Fibroblast of peridontal ligament (primary cell): ENCODE results near the gene RTN1.
A peak's percentile ranks its signal among the peaks of the same experiment; 100 is the strongest.

ENCODE experiments used
- DNase-seq: peaks from one replicate; pipeline ENCODE4 v3.0.0-alpha.2; 2010; ENCODE audit errors: extremely low read depth

The RTN1 gene

DNA sequence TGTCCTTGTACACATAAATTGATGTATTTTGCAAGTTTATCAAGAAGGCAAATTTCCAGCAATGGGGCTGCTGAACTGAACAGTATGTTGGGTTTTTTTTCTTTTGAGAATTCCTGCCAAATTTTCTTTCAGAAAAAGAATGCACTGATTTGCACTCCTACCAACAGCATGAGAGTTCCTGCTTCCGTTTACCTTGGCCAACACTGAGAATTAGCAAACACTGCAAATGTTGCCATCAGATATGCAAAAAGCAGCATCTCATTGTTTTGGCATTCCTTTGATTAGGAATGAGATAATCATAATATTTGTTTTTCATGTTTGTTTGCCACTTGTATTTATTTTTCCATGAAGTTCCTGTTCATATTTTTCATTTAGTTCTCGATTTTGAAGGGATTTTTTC lies 82.4 kb downstream of the RTN1 start:
- DNase-seq: no peak

DNA sequence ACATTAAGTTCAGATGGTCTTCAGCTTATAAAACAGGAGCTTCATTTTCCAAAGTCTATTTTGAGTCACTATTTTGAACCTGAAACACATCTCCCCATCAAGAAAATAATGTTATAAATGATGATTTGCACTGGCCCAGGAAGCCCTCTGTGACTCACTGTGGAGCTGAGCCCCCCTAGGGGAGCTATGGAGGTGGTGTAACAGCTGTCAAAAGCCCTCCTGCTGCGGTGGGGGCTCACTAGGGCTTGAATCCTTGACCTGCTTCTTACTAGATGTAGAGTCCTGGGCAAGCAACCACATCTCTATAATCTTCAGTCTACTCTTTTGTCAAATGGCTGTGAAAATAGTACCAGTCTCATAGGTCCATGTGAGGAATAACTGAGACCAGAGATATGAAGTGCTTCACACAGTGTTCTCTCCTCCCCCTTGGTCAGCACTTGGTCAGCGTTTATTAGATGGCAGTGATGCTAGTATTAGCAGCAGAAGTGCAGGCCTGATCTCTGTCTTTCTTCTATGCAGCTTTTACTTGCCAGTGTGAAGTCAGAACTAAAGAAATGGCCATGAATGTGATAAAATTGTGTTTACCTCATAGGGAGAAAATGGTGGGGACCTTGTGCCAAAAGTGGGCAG lies 83.4 kb downstream of the RTN1 start:
- DNase-seq: no peak

DNA sequence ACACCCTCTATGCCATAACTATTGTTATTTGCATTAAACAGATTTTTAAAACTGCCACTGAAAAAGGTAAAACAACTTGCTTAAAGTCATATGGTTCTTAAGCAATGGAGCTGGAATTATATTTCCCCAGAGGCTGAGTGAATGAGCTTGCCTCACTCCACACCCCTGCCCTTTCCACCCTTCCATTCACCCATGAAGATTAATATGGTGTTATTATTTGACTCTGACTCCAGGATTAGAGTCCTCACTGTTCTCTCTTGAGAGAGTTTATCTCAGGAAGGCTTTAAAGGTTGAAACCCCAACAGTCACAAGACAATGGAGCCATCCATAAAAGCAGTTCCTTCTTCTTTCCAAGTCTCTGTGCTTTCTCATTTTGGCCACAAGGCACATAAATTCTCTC lies 84.9 kb downstream of the RTN1 start:
- DNase-seq: no peak

DNA sequence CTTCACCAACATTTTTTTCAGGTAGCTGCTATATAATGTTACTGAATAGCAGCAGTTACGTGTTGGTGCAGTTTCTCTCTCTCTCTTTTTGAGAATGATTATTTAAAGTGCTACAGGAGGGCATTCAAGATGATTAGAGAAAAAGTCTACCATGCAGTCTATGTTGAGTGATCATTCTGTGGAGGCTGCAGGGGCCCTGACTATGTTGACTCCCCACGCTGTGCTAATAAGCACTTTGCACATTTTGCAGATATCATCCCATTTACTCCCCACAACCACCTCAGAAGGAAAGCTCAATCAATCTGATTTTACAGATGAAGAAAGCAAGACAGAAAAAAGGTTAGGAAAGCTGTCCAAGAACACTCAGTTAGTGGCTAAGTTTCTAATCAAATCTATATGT lies 87.8 kb downstream of the RTN1 start:
- no peak for DNase-seq

DNA sequence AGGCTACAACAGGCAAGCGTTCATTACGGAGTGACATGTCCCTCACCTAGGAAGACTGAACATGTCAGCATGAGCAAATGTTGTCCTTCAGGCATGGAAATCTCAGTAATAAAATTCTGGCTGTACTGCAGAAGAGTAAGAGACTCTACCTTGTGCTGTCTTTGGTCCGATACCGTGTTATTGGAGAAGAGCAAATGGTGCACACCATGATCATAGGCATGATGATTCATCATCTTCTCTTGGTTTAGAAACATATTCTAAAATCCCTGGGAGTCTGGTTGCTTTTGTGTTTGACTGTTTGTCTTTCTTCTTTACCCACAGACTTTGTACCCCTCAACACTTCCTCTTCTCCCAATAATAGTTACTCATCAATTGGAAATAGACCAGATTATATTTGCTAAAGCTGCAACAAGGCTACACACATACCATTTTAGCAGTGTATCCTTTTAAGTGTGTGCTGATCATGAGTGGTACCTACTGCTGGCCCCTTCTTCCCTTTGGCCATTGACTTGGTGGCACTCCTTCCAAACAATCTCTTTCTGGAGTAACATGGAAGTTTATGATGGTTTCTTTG lies 93.5 kb downstream of the RTN1 start:
- no peak for DNase-seq

DNA sequence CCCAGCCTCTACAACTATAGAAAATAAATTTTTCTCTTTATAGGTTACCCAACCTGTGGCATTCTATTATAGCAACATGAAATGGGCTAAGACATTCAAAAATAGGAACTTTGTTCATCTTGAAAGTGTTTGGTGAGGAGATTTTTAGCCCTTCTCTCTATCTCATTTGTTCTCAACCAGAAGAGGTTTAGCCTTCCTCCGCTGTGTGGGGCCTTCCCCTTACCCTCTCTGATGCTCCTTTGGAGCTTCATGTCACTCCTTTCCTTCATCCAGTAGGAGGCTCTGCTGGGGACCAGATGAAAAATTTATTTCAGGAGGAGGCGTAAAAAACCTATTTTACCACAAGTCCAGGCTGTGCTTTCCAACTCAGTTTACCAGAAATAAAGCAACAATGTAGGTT lies 94.1 kb downstream of the RTN1 start:
- no peak for DNase-seq

DNA sequence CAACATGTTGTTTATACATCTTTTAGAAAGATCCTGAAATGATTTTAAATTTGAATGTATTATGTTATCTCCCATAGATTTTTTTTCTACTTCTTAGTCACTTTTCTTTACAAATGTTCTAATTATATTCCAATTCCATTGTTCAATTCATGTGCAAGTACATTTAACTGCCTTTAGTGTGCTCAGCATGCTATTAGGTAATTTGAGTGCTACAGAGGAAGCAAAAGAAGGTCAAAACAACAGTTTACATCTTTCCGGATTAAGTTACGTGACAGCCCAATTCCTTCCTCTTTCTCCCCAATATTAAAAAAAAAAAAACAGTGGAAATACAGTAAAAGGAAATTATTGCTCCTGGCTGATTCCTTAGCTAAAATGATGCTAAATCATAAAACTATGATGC lies 98.3 kb downstream of the RTN1 start:
- no peak for DNase-seq

DNA sequence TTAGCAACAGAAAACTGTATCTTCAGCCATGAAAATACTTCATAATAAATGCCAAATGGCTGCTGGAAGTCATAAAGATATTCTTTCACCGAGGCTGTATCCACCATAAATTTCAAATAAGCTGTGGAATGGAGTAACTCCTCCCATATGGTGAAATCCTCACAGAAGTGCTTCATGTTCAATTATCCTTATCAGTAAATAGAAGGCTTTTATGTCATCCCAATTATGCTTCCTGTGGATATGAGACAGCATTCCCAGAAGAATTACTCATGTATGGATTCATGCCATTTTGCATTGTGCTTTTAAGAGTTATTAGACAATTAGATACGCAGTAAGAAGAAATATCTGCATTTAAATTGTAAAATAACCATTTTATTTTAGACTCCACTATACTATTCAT lies 99.0 kb downstream of the RTN1 start:
- no peak for DNase-seq

DNA sequence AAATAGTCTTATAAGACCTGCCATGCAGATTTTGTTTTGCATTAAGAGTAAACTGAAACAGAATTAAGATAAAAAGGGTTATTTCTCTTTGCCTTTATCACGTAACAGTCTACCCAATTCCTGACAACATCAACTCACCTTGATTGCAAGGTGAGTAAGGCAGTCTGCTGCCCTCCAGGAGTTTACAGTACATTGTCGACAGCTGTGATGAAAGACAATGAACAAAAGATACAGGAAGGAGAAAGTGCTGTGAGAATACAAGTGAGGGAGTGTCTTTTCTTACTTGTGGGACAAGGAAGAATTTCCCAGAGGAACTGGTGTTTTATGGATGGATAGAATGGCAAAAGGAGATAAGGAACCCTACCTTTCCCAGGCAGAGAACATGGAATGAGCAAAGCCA lies 101.0 kb downstream of the RTN1 start:
- no peak for DNase-seq

DNA sequence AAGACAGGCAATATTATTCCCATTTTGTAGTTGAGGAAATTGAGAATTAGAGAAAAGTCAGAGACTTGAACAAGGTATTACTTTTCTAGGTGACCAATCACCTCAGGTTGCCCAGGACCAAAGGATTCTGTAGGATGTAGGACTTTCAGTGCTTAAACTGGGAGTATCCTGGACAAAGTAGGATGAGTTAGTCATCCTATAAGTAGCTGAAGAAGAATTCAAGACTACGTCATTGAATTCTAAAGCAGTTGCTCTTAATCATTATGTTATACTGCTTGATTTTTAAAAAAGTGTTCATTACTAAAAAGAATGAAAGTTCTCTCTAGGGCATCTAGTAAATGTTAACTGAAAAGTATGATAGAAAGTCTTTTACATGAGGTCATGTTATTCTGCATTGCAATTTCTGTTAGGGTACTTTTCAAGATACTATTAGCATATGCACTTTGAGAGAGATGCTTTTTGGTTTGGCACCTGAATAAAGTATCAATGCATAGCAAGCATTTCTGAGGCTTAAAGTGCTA lies 101.7 kb downstream of the RTN1 start:
- no peak for DNase-seq

DNA sequence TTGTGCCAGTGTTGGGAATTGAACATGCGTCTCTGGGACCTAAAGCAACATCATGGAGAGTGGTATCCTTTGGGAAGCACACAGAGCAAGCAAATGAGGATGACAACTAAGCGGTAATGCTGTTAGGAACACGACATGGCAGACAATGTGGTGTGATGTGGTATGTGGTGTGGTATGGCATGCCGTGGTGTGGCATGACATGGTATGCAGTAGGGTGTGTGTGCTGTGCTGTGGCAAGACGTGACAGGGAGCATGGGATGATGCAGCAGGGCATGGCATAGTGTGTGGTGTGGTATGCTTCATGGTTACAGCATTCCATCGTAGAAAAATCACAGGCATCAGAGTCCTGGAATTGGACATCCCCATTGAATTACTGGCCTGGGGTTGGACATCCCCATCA lies 108.7 kb downstream of the RTN1 start:
- DNase-seq: no peak

DNA sequence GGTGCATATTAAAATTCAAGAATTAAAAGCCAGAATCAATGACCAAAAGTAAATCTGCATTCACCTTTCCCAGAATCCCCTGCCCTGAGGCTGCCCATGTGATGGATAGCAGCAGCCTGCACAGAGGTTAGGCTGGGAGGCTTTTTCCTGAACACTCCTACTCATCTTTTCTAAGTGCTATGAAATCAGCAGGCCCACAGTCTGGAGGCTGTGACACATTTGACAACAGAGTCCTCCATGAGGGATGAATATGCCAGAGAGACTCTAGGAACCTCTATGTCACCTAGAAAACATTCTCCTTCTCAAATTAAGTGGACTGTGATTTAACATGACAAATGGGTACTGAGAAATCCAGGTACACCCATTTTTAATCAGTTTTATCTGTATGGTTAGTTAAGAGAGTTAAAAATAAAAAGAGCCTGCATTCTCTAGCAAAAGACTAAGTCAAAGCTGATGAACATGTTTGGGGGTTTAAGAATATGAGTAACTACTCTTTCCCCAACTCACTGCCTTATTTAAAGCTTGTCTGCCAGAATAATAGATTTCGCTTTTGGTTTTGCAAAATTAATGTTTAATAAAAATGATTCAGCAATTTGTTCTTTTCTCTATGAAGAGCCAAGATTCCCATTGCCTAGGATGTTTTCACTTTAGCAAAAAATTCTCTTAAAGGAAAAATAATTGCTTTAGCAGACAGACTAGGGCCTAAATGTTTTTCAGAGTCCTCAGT lies 115.0 kb downstream of the RTN1 start:
- no peak for DNase-seq

DNA sequence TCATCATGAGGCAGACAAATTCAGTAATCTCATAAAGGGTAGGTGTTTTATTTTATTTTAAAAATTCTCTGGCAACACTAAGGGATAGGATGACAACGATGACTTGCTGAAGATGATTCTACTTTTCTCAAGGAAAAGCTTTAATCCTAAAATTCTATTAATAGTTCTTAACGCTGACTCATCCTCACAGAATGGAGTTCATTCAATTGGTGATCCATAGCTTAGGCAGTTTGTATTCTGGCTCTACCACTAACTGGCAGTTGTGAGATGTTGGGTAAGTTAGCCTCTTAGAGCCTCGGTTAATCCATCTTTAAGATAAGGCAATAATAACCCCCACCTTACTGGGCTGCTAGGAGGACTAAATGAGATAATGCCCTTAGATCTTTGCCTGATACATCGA lies 116.3 kb downstream of the RTN1 start:
- DNase-seq: no peak

DNA sequence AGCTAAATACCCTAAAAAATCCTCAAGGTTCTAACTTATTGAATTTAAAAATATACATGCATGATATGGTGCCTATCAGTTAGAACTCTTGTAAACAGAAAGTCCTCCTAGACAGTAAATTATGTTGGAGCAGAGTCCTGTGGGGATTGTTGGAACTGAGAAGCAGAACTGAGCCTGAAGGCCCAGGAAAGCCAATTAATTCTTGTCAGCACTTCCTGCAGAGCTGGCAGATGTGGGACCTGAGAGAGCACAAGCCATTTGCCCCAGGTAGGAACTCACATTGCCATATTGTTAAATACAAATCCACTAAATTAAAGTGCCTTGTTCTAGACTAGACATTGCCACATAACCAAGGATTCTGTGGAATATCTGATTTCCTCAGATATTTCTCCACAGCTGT lies 117.1 kb downstream of the RTN1 start:
- DNase-seq: no peak

DNA sequence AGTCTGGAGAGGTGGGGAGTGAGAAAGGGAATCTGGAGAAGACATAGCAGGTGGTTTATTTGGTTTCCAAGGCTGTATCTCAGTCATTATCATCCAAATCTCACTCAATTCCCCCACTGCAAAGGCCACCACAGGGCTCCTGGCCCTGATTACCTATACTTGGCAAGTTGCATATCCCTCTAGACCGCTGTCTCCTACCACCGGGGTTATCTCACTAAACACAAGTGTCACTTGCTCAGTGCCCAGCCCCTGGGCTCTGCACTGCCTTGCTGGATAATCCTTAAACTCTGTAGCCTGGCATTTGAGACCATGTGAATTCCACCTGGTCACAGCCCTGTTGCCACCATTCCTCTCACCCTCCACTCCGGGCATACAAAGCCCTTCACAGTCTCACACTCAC lies 119.0 kb downstream of the RTN1 start:
- DNase-seq: no peak

DNA sequence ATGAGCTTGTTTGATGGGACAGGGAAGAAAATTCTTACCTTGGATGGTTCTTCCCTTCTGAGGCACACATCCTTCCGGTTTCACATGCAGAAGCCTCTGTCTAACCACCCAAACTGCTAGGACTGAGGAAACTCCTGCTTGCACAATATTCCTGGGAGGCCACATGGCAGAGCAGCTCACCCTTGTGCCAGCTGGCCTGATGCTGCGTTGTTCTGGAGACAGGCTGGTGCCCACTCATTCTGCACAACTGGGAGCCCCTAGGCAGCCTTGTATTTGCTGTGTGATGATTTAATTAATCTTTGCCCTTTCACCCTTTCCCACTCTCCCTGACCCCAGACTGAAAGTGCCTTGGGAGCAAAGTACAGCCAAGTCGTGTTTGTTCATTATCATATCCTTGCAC lies 130.8 kb downstream of the RTN1 start:
- no peak for DNase-seq

DNA sequence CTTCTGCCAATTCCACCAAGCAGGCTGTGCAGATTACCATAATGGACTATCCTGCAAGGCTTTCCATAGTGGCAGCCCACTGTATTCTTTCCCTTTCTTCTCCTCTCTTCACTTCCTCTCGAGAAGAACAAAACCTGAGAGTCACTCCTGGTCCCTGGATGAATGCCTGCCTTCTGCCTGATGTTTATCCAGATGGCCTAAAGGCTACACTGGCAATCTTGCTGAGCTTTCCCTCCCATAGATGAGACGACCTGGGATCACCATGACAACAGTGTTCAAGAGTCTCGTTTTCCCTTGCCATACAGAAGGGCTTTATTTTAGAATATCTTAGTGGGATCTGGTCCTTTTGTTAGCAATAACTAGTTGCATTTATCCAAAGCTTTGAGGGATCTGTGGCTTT lies 142.3 kb downstream of the RTN1 start:
- no peak for DNase-seq

DNA sequence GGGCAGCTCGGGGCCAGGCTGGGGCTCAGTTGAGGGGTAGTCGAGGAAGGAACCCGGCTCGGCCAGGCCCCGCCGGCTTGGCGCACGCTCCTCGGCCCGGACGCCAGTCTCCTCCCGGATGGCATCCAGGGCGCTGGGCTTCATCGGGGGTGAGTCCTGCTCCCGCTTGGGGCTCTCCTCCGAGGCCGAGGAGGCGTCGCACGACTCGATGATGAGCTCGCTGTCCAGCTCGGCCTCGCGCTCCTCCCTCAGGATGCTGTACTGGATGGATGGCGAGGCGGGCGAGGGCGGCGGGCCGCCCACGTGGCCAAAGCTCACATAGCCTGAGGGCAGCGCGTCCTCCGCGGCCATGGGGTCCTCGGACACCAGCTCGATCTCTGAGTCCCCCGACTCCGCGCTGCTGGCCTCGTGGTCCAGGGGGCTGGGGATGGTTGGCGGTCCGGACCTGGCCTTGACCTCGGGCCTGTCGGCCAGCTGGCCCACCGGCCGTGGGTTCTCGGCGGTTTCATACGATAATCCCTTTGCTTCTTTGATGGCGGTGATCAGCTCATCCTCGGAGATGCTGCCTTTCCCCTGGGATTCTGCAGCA lies 143.4 kb downstream of the RTN1 start:
- DNase-seq: no peak

DNA sequence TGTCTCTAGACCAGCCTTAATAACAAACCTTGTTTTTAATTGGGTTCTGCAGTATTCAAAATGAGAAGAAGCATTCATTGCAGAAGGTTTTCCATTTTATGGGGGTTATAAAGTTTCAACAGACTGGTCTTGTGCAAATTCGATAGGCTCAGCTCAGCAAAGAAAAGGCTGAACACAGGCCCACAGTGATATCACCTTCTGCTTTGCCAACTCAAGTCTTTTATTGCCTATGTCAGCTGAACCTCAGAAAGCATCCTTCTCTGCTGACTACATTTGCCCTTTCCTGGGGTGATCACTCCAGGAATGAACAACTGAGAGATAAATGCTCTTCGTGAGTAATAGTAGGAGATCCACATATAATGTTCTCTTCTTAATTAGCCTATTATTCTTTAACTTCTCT lies 159.5 kb downstream of the RTN1 start:
- no peak for DNase-seq

DNA sequence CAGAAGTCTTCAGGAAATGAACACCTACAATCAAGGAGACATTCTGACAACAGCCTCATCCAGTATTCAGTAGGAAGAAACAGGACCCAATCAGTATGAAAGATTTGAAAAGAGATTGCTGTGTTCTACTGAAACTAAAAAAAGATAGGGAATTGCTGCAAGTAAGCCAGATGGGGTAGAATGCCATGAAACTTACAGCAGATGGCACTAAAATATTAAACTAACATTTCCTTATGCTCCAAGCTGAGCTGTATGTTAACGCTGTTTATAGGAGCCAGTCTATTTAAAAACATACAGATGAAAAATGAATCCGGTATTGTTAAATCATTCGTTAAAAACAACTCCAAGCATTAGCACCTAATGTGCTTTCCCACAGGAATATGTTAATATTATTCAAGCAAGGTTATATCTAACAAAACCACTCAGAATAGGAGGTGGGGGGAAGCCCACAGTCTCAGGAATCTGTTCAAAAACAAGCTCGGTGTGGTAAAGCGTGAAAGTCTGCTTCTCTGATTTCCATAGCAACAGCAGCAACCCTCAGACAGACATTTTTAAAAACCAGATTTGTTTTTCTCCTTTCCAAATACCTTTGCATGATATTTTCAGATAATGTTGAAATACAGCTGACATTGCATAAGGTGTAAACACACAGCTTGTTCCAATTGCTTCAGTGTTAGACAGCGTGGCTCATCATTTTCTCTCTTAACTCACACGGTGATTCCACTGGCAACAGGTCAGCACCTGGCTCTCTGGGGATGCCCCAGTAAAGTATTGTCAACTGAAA lies 162.6 kb downstream of the RTN1 start:
- peak; percentile 5 for DNase-seq

DNA sequence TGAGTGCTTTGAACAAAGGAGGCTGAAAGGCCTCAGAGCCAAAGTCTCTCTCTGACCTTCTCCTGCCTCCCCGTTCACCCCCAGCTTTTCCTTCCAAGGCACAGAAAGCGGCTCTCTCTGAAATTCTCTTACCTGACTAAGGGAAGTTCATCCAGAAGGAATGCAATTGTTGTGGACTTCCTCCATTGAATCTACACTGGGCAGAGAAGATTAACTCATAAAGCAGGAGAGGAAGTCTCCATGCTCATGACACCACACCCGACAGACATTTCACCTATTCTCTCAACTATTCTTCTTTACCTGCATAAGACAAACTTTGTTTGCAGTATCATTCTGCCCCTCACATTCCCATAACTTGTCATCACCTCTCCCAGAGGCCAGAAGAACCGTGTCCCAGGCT lies 164.7 kb downstream of the RTN1 start:
- no peak for DNase-seq

DNA sequence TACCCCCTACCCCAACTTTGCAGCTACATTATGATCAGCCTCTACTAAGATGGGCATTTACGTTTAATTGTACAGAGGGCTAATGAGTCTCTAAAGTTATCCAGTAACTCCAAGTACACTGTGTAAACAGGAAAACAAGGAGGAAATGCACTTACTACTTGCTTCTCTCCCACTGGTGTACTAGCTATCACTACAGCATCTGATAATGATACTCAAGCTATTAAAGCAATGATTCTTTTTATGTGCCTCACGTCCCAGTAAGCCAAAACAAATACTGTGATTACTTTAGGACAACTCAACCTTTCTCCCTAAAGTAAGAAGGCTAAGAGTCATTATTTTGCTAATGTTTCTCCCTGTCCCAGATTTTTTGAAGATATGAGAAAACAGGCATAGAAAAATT lies 165.3 kb downstream of the RTN1 start:
- DNase-seq: no peak
